HFF-Myc (cell line): Measurements from ENCODE around the gene NAA11.

ENCODE experiments used
- DNase-seq: peaks from one replicate; pipeline ENCODE4 v3.0.0-alpha.2; 2011; ENCODE audit warnings: low read depth; ENCODE audit errors: extremely low read depth
- H3K4me3 ChIP-seq: replicated peaks from 2 replicates; pipeline ENCODE4 v1.5.1; 2011; ENCODE audit warnings: low read depth, mild to moderate bottlenecking, control low read depth, low read length
- TF ChIP-seq, protein P1 (sequence below): IDR thresholded peaks from 2 replicates; pipeline ENCODE4 v1.5.1; 2012; ENCODE audit warnings: mild to moderate bottlenecking, low read depth, low read length, control low read depth; ENCODE audit errors: missing control alignments

NAA11 gene

DNA sequence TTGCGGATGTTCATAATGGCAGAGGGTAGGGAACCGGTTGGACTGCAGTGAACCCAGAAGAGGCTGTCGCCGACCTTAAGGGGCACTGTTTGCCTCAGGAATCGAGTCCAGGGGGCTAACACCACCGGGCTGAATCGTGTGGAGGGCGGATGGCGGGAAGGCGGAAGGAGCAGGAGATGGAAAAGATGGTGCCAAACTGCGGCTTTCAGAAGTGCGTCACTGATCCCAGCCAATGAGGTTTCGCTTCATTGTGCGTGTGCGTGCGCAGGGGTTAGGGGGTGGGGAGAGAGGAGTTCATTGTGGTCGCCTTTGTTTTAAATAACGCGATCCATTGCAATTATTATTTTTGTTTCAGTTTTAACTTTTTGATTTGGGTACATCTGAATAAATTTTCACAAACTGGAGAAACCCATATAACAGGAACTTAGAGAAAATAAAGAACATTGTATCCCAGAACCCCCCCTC, at the start of gene NAA11:
NAA11 (minus strand) TSS at position 198 of the 465 bp plus-strand sequence; CDS start at position 14, 184 bp downstream.
- no peak within 1 kb of the TSS for H3K4me3 ChIP-seq
- no peak for DNase-seq
- TF ChIP-seq, protein P1, sequence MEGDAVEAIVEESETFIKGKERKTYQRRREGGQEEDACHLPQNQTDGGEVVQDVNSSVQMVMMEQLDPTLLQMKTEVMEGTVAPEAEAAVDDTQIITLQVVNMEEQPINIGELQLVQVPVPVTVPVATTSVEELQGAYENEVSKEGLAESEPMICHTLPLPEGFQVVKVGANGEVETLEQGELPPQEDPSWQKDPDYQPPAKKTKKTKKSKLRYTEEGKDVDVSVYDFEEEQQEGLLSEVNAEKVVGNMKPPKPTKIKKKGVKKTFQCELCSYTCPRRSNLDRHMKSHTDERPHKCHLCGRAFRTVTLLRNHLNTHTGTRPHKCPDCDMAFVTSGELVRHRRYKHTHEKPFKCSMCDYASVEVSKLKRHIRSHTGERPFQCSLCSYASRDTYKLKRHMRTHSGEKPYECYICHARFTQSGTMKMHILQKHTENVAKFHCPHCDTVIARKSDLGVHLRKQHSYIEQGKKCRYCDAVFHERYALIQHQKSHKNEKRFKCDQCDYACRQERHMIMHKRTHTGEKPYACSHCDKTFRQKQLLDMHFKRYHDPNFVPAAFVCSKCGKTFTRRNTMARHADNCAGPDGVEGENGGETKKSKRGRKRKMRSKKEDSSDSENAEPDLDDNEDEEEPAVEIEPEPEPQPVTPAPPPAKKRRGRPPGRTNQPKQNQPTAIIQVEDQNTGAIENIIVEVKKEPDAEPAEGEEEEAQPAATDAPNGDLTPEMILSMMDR, result no peak

DNA sequence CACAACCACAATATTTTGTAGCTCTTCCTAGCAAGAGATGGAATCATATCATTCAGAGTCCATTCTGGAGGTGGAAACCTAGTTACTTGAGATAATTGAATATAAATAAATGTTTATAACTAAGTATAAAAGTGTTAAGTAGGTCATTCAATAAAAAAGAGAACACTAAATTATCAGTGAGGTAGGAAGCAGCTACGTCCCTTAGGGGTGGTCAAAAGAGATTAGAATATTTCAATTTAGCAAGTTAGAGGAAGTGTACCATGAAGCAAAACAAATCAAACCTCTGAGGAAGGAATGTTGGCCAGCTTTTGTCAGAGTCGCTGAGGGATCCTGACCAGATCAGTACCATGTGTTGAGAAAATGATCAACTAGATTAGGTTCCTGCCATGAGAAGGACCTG, 44.2 kb upstream of the NAA11 start:
- TF ChIP-seq, protein P1, result no peak
- no peak overlapping the region for H3K4me3 ChIP-seq
- no peak for DNase-seq

DNA sequence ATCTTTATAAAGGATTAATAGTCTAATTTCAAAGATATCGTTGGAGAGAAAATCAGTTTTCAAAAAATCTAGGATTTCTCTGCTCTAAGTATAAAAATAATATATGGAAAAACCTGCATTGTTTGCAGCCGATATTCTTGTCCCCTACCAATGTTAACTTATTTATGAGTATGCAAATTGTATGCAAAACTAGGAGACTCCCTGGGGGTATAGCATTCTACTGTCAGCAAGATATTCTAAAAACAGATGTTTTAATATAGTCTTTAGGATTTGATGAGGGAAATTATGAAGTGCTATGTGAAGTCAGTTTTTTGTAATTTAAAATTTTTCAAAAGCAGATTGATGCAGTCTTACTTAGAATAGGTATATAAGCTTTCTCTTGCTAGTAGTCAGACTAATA, 41.2 kb upstream of the NAA11 start:
- H3K4me3 ChIP-seq, result no peak overlapping the region
- TF ChIP-seq, protein P1, result no peak
- DNase-seq, result no peak

DNA sequence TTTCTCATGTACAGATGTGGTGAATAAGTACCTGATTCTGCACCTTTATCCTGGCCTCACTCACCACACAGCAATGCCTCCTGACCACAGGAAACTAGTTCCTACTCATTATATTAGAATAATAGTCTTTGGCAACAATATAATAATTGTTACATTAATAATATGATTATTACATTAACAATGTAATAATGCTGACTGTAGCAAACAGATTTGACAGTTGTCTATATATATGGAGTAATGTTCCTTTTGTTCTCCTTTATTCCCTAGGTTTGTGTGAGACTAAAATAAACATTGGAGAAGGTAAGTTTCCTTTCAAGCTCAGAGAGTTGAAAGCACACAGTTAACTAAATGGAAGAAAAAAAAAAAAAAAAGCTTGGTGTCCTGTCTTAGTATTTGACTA, 40.6 kb upstream of the NAA11 start:
- no peak overlapping the region for H3K4me3 ChIP-seq
- TF ChIP-seq, protein P1, result no peak
- DNase-seq, result no peak

DNA sequence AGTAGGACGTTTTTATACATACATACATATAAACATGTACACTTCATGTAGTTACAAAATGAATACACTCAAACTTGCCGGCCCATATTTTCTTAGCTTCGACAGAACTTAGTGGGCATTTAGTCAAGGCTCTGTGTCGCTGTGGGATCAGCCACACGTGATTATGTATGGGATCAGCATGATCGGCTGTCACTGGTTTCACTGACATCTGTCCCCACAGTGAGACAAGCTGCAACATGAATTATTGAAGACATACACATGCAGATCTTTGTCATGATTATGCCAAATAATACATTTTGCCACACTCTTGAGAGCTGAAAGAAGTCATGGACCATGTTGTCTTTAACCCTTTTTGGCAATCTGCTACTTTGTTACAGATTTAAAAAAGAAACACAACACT, 38.2 kb upstream of the NAA11 start:
- no peak for DNase-seq
- TF ChIP-seq, protein P1, result no peak
- H3K4me3 ChIP-seq, result no peak overlapping the region

DNA sequence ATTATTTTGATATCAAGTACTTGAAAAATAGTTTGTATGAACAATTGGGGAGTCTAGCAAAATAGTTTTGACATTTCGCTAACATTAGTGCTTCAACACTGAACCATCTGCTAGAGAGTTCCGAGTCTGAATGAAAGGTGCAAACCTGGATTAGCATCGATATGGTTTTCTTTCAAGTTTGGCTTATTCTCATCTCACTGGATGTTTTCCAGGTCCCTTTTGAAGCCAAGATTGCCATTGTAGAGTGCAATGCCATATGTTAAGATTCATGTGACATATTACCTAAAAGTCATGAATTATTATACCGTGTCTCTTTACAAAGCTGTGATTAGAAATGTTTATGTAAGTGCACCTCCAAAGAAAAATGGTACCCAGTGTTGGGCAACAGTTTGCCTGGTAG, 36.8 kb upstream of the NAA11 start:
- H3K4me3 ChIP-seq, result no peak overlapping the region
- no peak for DNase-seq
- TF ChIP-seq, protein P1, result no peak

DNA sequence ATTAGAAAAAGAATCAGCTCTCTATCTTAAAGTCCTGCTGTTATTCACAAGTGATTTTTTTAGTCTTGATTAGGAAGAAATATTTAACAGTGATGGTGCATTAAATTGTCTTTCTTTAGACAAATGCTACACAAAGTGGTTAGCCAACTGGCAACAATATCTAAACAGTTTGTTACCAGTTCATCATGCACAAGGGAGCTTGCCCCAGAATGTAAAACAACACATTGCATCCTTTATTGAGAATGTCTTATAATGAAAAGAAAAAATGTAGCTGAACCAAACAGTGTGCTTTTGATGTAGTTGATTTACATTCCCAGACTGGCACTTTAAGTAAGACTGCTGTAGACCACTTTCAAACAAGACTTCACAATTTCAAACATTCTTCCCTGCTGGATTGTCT, 34.1 kb upstream of the NAA11 start:
- H3K4me3 ChIP-seq, result no peak overlapping the region
- TF ChIP-seq, protein P1, result no peak
- DNase-seq, result no peak
